GM18868 (cell line): Measurements from ENCODE around the gene ALKBH8.
"Not testable (repeated sequence)": the region's sequence is repeated elsewhere in the genome, so short reads cannot be mapped to it uniquely, and the experiment has no call there.

Experiments
- ATAC-seq: cut with Tn5 transposase; IDR thresholded peaks from one replicate; pipeline ENCODE4 v1.9.1; 2021; ENCODE audit warnings: mild to moderate bottlenecking, moderate library complexity; ENCODE audit not compliant: unreplicated experiment

ALKBH8 gene

DNA sequence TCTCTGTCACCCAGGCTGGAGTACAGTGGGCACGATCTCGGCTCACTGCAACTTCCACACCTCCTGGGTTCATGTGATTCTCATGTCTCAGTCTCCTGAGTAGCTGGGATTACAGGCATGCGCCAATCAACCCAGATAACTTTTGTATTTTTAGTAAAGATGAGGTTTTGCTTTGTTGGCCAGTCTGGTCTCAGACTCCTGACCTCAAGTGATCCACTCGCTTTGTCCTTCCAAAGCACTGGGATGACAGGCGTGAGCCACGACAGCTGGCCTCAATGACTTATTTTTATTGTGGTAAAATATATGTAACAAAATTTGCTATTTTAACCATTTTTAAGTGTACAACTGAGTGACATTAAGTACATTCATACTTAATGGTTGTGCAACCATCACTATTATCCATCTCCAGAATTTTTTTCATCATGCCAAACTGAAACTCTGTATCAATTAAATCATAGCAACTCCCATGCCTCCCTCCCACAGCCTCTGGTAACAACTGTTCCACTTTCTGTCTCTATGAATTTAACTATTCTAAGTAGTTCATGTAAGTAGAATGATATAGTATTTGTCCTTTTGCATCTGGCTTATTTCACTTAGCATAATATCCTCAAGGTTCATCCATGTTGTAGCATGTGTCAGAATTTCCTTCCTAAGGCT, 57.2 kb downstream of the ALKBH8 start:
- ATAC-seq: no peak

GRCh38 chr11:107505647-107506225, 59.8 kb downstream of the ALKBH8 start:
- ATAC-seq: no peak

DNA sequence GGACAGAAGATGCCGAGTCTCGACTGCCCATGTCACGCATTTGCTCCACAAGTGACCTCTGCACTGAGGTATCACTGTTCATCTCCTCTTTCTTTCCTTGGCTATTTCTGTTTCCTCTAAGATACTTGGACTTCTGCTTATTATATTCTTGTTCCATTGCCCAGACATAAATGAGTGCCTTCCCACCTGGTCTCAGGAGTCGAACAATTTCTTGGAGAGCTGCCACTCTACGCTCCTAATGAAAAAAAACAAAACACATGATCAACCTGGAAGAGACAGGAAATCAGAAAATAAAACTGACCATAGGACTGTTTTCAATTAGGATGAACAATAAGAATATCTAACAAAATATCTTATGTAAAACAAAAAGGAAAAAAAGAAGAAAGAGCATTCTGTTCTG, 60.6 kb downstream of the ALKBH8 start:
- no peak for ATAC-seq

DNA sequence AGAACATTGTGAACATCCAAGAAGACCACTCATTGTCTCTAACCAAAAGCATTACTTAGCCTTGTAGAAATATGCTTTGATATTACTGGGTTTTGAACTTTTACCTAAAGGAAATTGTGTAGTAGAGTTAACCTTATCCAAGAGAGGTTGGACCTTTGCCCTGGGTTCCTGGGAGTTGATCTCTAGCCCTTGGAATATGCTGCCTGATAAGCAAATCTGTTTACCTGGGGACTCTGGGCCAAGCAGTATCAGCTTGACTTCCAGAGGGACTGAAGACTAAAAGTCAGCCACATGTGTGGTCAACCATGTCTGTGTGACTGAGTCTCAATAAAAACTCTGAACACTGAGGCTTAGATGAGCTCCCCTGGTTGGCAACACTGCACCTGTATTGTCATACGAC, 63.8 kb downstream of the ALKBH8 start:
- no peak for ATAC-seq

DNA sequence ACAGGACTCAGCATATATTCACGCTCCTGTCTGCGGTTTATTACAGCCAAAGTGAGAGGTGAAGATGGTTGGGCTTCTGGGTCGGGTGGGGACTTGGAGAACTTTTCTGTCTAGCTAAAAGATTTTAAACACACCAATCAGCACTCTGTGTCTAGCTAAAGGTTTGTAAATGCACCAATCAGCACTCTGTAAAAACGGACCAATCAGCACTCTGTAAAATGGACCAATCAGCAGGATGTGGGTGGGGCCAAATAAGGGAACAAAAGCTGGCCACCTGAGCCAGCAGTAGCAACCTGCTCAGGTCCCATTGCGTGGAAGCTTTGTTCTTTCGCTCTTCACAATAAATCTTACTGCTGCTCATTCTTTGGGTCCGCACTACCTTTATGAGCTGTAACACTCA, 68.2 kb downstream of the ALKBH8 start:
- not testable (repeated sequence) for ATAC-seq

- ATAC-seq: no peak
These were observed 69.5 kb downstream of the ALKBH8 start for GRCh38 chr11:107496011-107496410.

GRCh38 chr11:107494055-107494454, 71.5 kb downstream of the ALKBH8 start:
- no peak for ATAC-seq

DNA sequence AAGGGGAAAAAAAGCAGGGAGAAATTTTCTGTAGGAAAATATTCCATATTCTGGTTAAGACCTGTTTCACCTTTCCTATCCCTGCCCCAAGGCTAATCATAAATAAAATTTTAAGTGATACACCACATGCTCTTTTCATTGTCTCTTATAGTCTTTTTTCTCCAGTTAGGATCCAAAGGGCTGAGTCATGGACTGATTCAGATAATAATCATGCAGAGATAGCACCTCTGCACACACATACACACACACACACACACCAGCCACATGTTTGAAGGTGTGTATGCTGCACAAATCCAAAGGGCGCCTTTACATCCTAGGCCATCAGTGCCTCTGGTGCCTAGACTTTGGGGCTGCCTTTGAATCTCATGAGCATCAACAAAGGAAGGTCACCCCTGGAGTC, 72.4 kb downstream of the ALKBH8 start:
- no peak for ATAC-seq

DNA sequence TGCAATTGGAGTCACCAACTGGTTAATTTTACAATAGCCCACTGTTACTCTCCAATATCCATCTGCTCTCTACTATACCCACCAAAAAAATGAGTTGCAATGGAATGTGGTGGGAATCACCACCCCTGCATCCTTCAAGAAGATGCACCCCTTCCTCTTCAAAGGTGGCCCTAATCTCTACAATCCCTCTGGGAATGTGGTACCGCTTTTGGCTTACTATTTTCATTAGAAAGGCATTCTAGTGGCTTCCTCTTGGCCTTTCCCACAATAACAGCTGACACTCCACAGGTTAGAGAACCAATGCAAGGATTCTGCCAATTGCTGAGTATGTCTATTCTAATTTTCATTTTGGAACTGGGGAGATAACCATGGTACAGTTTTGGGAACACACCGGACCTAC, 74.7 kb downstream of the ALKBH8 start:
- no peak for ATAC-seq

- no peak for ATAC-seq
These were observed 83.3 kb downstream of the ALKBH8 start for GRCh38 chr11:107482234-107482633.

DNA sequence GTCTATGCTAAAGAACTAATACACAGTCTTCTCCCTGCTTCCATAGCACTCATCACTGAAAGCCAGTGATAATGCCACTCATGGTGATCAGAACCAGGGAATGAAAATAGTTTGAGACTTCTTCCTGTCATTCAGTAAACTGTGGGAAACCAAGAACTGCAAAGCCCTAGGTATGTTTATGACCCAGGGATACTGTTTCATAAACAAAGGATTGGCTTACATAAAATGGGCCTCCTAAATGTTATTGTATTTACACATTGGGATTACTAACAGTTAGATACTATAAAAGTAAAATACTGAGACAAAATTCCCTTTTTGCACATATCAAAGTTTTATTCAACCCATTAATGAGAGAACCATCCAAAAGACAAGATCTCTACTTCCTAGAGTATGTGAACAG, 86.6 kb downstream of the ALKBH8 start:
- no peak for ATAC-seq

GRCh38 chr11:107477820-107478219, 87.7 kb downstream of the ALKBH8 start:
- ATAC-seq: no peak

DNA sequence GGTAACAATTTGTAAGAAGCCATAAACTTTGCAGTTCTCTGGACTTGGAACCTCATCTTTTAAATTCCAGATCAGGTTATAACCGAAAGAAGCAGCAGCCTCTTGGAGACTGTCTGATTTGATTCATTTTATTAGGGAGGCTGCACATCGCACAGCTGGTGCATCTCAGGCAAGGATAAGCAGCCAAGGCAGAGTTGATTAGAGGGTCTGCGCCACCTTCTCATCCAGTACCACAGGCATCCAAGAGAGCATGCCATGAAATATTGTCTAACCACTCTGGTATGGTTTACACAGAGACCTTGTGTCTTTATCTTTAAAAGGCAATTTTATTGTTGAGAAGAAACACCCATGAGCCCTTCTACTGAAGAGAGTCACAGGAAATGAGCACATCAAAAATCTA, 91.7 kb downstream of the ALKBH8 start:
- ATAC-seq: no peak

- no peak for ATAC-seq
These were observed 92.6 kb downstream of the ALKBH8 start for GRCh38 chr11:107472966-107473365.

DNA sequence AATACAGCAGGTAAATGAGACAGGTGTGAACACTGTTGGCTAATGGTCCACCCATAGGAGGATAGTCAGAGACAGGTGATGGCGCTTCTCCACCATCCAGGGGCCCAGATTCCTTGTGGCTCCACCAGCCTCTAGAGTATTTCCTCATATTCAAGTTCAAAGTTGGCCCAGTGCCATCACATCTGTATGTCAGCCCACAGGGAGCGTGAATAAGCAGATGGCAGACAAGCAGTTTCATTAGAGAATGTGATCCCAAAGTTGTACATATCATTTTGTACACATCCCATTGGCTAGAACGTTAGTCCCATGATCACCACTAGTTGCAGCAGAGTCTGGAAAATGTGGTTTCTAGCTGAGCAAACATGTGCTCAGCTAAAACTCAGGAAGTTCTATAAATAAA, 96.9 kb downstream of the ALKBH8 start:
- no peak for ATAC-seq

DNA sequence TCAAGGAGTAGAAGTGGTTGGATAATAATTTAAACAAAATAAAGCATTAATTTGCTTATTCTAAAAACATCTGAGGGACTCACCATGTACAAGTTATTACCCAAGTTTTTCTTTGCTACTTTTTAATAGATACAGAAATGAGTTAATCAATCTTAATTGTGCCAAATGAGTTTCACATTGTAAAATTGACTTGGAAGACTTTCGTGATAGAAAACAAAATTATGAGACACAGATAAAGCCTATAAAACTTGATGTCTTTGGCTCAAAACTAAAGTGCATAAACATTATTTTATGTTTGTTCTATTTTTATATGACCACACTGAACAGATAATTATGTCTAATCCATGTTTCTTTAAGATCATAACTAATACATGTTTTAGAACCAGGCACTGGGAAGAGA, 97.8 kb downstream of the ALKBH8 start:
- ATAC-seq: no peak

- not testable (repeated sequence) for ATAC-seq
These were observed 99.2 kb downstream of the ALKBH8 start for GRCh38 chr11:107466275-107466866.

DNA sequence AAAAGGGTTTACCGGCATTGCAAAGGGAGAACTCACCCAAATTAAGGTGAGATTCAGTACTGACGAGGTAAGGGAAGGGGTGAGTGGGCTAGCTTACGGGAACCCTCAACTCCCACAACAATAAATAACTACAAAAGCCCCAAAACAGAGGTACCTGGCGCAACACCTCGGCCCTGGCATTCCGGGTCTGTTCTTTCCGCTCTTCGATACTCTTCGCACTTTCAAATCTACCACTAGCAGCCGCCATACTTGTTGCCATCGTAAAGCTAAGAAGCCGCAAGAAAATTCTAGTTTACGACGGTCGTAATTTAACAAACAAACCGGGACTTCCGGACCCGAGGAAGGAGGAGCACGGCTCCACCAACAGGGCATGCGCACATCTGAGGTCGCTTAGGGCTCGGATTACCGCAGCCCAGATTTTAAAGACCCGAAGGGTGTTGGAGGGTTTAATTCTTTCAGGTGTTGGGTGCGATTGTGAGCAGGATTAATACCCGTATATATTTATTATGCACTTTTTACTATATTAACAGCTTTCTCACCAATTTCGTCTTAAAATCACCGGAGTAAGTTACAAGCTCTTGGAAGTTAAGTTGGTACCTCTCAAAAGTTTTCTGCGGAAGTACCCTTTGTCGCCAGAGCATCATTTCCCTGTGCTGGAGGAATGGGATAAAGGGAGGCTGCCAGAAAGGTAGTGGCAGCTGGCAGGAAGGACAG, 107.8 kb downstream of the ALKBH8 start, which contains the start of gene CWF19L2:
CWF19L2 (minus strand) TSS at position 268 of the 714 bp plus-strand sequence; CDS start at position 259, 9 bp downstream.
- ATAC-seq: peak; percentile 98

DNA sequence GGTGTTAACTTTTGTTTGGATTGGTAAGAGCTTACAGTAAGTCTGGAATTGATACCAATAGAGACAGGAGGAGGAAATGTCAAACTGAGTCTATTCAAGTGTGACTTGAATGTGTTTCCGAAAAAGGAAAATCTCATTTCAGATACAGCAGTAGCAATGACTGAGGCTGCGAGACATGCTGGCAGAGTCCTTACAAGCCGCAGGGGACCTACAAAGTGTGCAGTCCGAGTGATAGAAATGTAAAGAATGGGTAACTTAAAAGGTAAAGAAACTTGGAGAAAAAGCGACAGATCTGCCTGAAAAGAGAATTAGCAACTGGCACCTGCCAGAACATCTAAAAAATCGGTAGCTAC, 108.4 kb downstream of the ALKBH8 start:
- peak; percentile 31 for ATAC-seq

DNA sequence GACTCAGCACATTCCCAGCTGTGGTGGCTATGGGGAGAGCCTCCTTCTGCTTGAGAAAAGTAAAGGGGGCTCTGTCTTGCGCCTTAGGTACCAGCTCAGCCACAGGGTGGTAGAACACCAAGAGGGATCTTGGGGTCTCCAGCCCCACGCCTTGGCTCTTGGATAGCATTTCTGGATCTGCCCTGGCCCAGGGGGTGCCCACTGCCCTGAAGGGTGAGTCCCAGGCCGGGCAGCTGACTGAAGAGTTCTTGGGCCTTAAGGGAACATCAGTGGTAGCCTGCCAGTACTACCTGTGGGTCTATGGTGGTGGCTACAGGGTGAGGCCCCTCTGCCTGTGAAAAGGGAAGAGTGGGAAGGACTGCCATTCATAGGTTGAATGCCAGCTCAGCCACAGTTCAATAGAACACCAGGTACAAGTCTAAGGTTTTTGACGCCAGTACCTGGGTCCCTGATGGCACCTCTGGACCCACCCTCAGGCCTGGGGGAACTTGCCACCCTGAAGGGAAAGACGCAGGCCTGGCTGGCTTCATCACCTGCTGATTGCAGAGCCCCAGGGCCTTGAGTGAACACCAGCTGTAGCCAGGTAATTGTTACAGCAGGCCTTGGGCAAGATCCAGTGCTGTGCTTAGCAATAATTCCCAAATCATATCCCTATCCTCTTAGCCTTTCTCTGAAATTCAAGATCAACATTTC, 111.8 kb downstream of the ALKBH8 start:
- no peak for ATAC-seq
